ENCODE measurements around the gene LHX3. TPM values are rescaled to one million over a fixed set of nuclear protein-coding genes. Genes with fewer than 3 reads are reported as not detected.

The LHX3 gene
- total and polyA plus RNA-seq, 2 donors, result not detected

DNA sequence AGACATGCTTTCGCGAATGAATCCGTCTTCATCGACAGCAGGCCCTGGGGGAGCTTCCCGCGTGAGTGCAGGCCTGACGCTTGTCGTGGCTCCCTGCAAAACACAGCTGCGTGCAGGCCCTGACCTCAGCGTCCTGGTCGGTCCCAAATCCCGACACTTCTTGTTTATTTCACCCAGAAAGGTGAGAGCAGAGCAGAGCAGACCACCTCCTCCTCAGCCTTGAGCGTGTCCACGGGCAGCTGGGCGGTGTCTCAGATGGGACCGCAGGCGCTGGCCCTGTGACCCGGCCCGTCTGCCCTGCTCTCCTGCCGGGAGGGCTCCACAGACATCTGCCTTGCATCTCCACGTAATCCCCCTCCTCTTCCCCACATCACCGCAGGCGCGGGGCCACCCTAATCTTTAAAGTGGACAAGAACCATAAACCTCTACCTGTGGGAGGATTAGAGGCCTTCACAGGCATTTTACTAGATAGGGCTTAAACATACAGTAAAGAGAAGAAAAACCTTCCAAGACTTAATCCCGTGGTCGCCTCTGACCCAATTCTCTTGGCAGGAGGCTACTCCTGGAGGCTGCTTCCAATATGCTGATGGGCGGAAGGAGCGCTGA is 7.5 kb upstream of the LHX3 start:
- Histone ChIP-seq H3K4me3 (ENCODE audit: low read depth, low read length) (no peak overlapping the region), H3K27ac (ENCODE audit: low read depth) (no peak overlapping the region), H3K36me3 (ENCODE audit: insufficient read depth) (peaks cover 4% of the 10 kb centered on the region), H3K4me1 (ENCODE audit: insufficient read depth) (no peaks in the 10 kb centered on the region)
- no peak for DNase-seq (ENCODE audit: extremely low spot score)
- 83% methylated on average over 28 of the region's 28 CpGs for WGBS

DNA sequence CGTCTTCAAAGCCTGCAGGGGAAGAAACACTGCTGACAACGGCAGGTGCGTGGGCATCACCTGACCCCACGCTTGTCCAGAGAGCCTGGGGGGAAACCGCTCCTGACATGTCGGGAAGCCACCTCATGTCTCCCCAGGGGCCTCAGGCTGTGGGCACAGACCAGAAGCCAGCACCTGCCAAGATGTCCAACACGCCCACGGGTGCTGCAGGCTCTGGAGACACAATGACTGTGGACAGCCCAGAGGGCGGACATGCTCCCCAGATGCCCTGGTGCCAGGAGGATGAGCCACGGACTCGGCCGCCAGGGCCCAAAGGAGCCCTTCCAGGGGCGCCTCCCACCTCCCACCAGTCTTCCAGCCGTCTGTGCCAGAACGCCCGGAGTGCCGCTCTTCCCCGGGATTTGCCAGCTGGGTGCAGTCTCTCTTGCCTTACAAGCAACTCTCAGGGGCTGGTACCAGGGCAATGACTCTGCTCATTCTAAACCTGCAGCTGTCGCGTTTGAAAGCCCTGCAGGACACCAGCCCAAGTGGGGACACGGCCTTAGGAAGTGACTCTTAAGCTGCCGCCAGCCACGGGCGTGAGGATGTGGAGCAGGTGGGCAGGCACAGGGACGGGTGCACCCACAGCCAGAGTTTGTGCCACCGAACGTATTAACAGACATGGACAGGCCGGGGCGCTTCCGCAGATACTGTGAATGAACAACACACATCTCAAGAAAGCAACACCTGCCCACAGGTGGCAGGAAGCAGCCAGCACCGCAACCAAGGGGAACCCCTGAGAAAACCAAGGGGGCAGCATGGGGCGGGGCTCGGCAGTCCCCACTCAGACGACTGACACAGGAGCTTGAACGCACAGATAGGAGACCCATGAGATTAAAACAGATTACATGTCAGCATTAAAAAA is 6.8 kb upstream of the LHX3 start:
- DNase-seq (ENCODE audit: extremely low spot score), result no peak
- no peak overlapping the region for H3K4me3 ChIP-seq (ENCODE audit: low read depth, low read length)
- no peak overlapping the region for H3K27ac ChIP-seq (ENCODE audit: low read depth)
- no peaks in the 10 kb centered on the region for H3K4me1 ChIP-seq (ENCODE audit: insufficient read depth)
- 93% methylated on average over 35 of the region's 35 CpGs for WGBS
- H3K36me3 ChIP-seq (ENCODE audit: insufficient read depth), result peaks cover 4% of the 10 kb centered on the region

DNA sequence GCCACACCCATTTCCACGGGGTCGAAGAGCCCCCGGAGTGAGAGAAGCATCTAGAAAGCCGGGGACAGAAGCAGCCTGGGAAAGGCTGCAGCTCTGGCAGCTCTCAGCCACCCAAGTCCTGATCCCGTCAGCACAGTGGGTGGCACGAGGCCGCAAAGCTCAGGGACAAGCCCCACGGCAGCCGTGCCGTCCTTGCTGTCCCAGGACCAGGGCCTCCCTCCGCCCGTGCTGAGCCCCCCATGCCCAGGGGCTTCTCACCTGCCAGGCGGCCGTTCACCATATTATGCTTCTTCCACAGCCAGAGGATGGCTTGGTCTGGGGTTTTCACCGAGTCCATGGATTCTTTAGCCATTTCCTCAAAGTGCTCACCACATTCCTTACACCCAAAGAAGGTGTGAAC is 6.1 kb upstream of the LHX3 start:
- 92% methylated on average over 15 of the region's 15 CpGs for WGBS
- no peaks in the 10 kb centered on the region for H3K4me1 ChIP-seq (ENCODE audit: insufficient read depth)
- no peak overlapping the region for H3K4me3 ChIP-seq (ENCODE audit: low read depth, low read length)
- H3K27ac ChIP-seq (ENCODE audit: low read depth), result no peak overlapping the region
- DNase-seq (ENCODE audit: extremely low spot score), result no peak
- H3K36me3 ChIP-seq (ENCODE audit: insufficient read depth), result peaks cover 4% of the 10 kb centered on the region

DNA sequence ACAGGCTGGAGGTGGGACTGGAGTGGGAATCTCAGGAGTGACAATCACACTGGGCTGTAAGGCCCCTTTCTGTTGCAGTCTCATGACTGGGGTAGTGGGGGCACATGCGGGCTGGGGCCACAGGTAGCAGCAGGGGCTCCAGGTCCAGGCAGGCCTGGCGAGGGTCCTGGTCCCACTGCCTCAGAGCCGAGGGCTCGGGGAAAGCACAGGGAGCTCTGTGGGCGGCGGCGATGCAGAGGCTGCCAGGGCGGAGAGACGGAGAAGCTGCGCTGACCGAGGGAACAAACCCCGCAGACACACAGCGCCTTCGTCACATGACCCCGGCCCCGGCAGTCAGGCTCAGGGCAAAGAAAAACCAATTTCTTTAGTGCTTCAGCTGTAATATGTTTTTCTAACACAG is 5.3 kb upstream of the LHX3 start:
- DNase-seq (ENCODE audit: extremely low spot score), result no peak
- Histone ChIP-seq H3K4me1 (ENCODE audit: insufficient read depth) (no peaks in the 10 kb centered on the region), H3K36me3 (ENCODE audit: insufficient read depth) (peaks cover 4% of the 10 kb centered on the region), H3K27ac (ENCODE audit: low read depth) (no peak overlapping the region), H3K4me3 (ENCODE audit: low read depth, low read length) (no peak overlapping the region)
- WGBS, result 95% methylated on average over 16 of the region's 16 CpGs

DNA sequence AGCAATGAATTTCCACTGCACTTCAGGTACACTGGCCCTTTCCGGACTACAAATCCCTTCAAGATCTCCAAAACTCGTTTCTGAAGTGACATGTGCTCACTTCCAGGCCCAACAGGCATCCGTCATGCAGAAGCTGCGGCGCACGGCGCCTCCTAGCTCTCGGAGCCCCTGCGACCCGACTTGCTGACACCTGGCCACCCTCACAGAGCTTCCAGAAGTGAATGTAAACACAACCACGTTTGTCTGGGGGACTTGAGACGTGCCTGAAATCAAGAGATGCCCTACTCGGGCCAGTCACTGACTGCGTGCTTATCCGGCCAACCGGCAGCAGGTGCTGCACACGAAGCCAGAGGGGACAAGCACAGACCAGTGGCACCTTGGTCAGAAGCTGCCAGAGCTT is 4.9 kb upstream of the LHX3 start:
- Histone ChIP-seq H3K4me1 (ENCODE audit: insufficient read depth) (no peaks in the 10 kb centered on the region), H3K36me3 (ENCODE audit: insufficient read depth) (peaks cover 4% of the 10 kb centered on the region), H3K27ac (ENCODE audit: low read depth) (no peak overlapping the region), H3K4me3 (ENCODE audit: low read depth, low read length) (no peak overlapping the region)
- DNase-seq (ENCODE audit: extremely low spot score), result no peak
- 87% methylated on average over 17 of the region's 17 CpGs for WGBS

DNA sequence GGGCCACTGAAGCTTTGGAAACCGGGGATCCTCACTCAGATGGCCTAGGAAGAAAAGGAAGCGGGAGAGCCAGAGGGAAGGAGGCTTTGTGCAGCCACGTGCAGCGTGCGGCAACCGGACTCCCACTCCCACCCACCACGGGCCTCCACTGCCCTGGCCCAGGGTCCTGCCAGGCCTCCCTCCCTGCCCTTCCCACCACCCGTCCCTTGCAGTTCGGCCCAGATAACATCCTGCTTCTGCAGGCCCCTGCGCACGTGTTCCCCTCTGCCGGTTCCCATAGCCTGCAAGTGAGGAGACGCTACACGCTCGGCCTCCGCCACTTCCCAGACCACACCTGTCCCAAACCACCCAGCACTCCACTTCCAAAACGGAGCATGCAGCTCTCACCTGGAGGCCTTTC is 4.3 kb upstream of the LHX3 start:
- Histone ChIP-seq H3K27ac (ENCODE audit: low read depth) (no peak overlapping the region), H3K4me1 (ENCODE audit: insufficient read depth) (no peaks in the 10 kb centered on the region), H3K36me3 (ENCODE audit: insufficient read depth) (peaks cover 4% of the 10 kb centered on the region), H3K4me3 (ENCODE audit: low read depth, low read length) (no peak overlapping the region)
- no peak for DNase-seq (ENCODE audit: extremely low spot score)
- 93% methylated on average over 17 of the region's 17 CpGs for WGBS

DNA sequence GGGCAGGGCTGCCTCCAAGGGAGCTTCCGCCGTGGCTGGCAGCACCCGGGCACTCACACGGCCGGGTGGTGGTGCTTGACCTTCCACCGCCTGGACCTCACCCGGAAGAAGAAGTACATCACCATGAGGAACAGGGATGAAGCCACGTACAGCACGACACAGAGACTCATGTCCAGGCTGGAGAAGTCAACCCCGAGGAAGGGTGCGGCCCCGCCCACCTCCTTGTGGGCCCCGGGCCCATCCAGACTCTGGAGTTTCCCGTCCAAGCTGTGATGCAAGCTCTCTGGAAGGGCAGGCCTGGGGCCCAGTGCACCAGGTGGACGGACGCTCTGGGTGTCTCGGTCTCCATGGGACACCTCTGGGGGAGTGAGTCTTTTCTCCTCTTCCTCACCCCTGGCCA is 3.7 kb upstream of the LHX3 start:
- DNase-seq (ENCODE audit: extremely low spot score), result no peak
- Histone ChIP-seq H3K4me1 (ENCODE audit: insufficient read depth) (no peaks in the 10 kb centered on the region), H3K4me3 (ENCODE audit: low read depth, low read length) (no peak overlapping the region), H3K36me3 (ENCODE audit: insufficient read depth) (peaks cover 4% of the 10 kb centered on the region), H3K27ac (ENCODE audit: low read depth) (no peak overlapping the region)
- 82% methylated on average over 17 of the region's 17 CpGs for WGBS

DNA sequence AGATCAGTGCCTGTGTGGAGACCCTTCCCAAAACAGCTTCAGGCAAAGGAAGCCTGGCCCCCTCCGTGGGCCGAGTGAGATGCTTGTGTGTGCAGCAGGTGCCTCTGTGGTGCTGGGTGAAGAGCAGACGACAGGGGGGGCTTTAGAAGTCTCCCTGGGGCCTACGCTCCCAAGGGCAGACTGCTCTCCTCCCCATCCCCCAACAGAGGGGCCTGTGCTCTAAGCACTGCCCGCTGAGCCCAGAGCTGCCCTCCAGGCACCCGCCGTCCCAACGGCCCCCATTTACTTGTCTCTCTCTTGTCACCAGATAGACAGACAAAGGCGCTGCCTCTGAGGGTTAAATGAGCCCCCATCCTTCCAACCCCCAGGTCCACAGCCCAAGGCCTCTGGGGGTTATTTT is 2.7 kb upstream of the LHX3 start:
- Histone ChIP-seq H3K4me1 (ENCODE audit: insufficient read depth) (no peaks in the 10 kb centered on the region), H3K4me3 (ENCODE audit: low read depth, low read length) (no peak overlapping the region), H3K27ac (ENCODE audit: low read depth) (no peak overlapping the region), H3K36me3 (ENCODE audit: insufficient read depth) (peaks cover 4% of the 10 kb centered on the region)
- DNase-seq (ENCODE audit: extremely low spot score), result no peak
- WGBS, result 80% methylated on average over 9 of the region's 9 CpGs

DNA sequence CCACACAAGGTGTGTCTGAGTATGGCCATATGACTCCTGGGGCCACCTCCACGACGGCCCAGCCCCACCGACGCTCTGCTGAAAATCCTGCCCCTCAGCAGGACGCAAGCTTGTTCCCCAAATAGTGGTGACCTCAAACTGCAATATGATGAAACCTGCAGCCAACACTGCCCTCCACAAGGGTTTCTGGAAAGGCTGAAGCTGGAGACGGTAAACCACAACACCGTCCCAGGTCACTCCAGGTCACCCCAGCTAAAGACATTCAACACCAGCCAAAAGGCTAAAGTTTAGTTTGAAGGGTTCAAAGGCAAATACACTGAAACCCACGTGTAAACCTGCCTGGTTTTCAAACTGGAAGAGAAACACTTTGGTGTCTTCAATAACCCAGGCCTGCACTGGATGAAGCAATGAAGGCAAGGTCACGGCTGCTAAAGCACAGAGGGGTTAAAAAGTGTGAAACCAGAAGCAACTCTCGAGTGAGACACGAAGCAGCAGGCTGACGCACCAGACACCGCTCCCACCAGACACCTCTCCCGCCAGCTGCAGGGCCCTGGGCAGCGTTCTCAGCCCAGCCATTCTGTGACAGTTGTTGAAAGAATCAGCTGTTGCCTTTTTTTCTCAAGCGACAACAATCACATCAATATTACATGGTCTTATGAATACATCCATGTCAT is 1.8 kb upstream of the LHX3 start:
- H3K4me1 ChIP-seq (ENCODE audit: insufficient read depth), result no peaks in the 10 kb centered on the region
- no peak overlapping the region for H3K27ac ChIP-seq (ENCODE audit: low read depth)
- no peak overlapping the region for H3K4me3 ChIP-seq (ENCODE audit: low read depth, low read length)
- DNase-seq (ENCODE audit: extremely low spot score), result no peak
- 82% methylated on average over 16 of the region's 16 CpGs for WGBS
- H3K36me3 ChIP-seq (ENCODE audit: insufficient read depth), result peaks cover 4% of the 10 kb centered on the region

DNA sequence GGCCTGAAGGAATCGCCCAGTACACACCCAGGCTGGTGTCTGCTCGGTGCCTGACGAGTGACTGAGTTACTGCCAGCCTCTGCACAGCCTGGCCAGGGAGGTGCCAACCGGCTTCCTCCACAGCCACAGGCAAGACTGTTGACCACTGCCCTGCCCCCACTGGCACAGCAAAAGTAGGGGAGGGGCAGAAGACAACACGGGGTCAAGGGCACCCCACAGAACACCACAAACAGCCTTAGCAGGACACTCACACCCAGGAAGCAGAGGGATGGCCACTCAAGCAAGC is 722 bp upstream of the LHX3 start:
- 84% methylated on average over 5 of the region's 5 CpGs for WGBS
- H3K4me1 ChIP-seq (ENCODE audit: insufficient read depth), result no peaks in the 10 kb centered on the region
- no peak overlapping the region for H3K4me3 ChIP-seq (ENCODE audit: low read depth, low read length)
- H3K36me3 ChIP-seq (ENCODE audit: insufficient read depth), result peaks cover 4% of the 10 kb centered on the region
- DNase-seq (ENCODE audit: extremely low spot score), result no peak
- no peak overlapping the region for H3K27ac ChIP-seq (ENCODE audit: low read depth)

DNA sequence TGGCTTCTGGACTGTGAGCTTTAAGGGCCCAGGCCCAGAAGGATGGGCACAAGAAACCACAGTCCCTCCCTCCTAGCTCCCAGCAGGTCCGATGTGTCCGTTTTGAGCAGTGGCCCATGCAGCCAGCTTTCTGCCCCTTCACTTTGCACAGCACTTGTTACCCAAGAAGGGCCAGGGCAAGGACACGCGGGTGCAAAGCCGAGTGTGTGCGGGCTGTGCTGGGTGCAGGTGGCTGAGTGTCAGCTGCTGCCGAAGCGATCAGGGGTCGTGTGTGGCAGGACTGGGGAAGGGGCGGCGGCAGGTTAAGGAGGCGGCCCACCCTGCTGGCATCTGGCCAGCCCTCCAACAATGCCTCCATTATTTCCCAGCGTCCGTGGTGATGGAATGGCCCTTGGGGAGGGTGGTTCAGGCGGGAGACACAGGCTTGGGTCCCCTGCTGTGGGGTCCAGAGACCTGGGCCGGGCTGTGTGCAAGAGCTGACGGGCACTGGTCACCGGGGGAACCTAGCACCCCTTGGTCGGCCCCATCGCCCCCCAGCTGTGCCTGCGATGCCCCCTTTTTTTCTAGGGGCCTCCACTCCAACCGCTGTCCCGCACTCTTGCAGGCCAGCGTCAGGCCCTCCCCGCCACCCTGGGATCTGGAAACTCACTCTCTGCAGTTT is 653 bp downstream of the LHX3 start:
- no peak for DNase-seq (ENCODE audit: extremely low spot score)
- no peak overlapping the region for H3K27ac ChIP-seq (ENCODE audit: low read depth)
- 56% methylated on average over 25 of the region's 25 CpGs for WGBS
- no peak overlapping the region for H3K4me3 ChIP-seq (ENCODE audit: low read depth, low read length)
- H3K36me3 ChIP-seq (ENCODE audit: insufficient read depth), result peaks cover 4% of the 10 kb centered on the region
- no peaks in the 10 kb centered on the region for H3K4me1 ChIP-seq (ENCODE audit: insufficient read depth)

DNA sequence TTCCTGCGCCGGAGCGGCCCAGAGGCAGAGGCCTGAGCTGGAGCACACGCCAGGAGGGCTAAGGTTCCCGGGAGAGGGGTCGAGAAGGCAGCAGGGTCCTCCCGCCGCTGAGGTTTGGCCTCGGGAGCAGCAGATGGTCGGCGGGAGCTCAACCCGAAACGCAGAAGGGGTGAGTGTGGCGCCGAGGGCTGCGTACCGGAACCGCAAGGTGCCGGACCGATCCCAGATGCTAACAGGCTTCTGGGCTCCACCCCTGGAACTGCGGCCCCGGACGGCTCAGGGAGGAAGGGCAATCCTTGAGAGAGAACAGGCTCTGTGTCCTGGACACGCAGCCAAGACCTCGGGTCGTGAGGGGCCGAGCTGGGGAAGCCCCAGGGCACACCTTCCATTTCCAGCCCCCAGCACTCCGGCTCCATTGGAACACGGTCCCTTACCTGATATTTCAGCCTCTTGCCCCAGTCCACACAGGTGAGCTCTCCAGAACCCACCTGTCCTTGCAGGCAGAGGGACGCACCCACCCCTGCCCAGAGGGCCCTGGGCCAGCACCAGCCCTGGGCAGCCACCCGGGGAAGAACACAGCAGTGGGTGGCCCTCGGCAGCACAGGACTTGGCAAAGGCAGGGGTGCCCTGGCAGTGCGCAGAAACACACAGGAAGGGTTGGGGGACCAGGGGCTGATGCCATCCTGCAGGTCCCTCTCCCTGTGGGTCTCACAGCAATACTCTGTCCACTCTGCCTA is 1.4 kb downstream of the LHX3 start:
- Histone ChIP-seq H3K36me3 (ENCODE audit: insufficient read depth) (peaks cover under 1% of the 10 kb centered on the region), H3K4me1 (ENCODE audit: insufficient read depth) (no peaks in the 10 kb centered on the region), H3K4me3 (ENCODE audit: low read depth, low read length) (no peak overlapping the region), H3K27ac (ENCODE audit: low read depth) (no peak overlapping the region)
- 19% methylated on average over 33 of the region's 33 CpGs for WGBS
- no peak for DNase-seq (ENCODE audit: extremely low spot score)

Data from urinary bladder (tissue), 4 donors.